Astrocyte of the cerebellum (primary cell): Measurements from ENCODE around the gene OR51S1.

Experiments used
- DNase-seq: peaks from one replicate; pipeline ENCODE4 v3.0.0-alpha.2; 2011; ENCODE audit warnings: low read depth
- H3K4me3 ChIP-seq: 2 replicates; pipeline ENCODE4 v1.5.1; 2011; ENCODE audit warnings: mild to moderate bottlenecking, low read depth, low read length, moderate library complexity
- in situ Hi-C: cut with HindIII; loops from 2 replicates; pipeline ENCODE4 v1.10.0; 2017; ENCODE audit warnings: low sequenced_read_pairs
- TF ChIP-seq, protein P1 (sequence below): IDR thresholded peaks from 2 replicates; pipeline ENCODE4 v1.5.1; 2012; ENCODE audit warnings: low read length, low read depth, moderate library complexity, mild to moderate bottlenecking; ENCODE audit errors: missing control alignments

OR51S1 gene

GRCh38 chr11:4848908-4849532 is at the start of gene OR51S1:
Gene OR51S1 (minus strand): TSS chr11:4849208. CDS start chr11:4849208, 0 bp downstream.
- H3K4me3 ChIP-seq = no peak within 1 kb of the TSS
- TF ChIP-seq, protein P1, sequence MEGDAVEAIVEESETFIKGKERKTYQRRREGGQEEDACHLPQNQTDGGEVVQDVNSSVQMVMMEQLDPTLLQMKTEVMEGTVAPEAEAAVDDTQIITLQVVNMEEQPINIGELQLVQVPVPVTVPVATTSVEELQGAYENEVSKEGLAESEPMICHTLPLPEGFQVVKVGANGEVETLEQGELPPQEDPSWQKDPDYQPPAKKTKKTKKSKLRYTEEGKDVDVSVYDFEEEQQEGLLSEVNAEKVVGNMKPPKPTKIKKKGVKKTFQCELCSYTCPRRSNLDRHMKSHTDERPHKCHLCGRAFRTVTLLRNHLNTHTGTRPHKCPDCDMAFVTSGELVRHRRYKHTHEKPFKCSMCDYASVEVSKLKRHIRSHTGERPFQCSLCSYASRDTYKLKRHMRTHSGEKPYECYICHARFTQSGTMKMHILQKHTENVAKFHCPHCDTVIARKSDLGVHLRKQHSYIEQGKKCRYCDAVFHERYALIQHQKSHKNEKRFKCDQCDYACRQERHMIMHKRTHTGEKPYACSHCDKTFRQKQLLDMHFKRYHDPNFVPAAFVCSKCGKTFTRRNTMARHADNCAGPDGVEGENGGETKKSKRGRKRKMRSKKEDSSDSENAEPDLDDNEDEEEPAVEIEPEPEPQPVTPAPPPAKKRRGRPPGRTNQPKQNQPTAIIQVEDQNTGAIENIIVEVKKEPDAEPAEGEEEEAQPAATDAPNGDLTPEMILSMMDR = no peak
- in situ Hi-C loops = no loop called here
- DNase-seq = no peak

GRCh38 chr11:4891996-4892640 is 43.1 kb upstream of the OR51S1 start:
- TF ChIP-seq, protein P1 = peak; percentile 36
- in situ Hi-C loops = no loop called here
- no peak overlapping the region for H3K4me3 ChIP-seq
- DNase-seq = peak; percentile 91

GRCh38 chr11:4890279-4890678 is 41.3 kb upstream of the OR51S1 start:
- in situ Hi-C loops = no loop called here
- DNase-seq = no peak
- TF ChIP-seq, protein P1 = no peak
- no peak overlapping the region for H3K4me3 ChIP-seq

DNA sequence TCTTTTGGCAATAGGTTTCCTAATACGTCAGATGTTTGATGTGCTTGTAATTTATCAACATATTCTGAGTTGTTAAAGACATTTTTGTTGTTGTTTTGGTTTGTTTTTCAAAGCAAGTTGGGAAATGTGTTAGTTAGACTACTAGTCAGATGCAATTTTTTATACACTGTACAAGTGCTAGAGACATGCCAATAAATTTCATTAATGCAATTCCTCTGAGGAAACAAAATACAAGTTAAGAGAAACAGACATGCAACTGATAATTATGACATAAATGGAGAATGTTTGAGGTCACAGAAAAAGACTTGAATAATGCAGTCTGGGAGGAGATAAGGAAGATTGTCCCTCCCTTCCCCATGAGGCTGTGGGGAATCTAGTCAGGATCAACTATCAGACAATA is 38.6 kb upstream of the OR51S1 start:
- no peak overlapping the region for H3K4me3 ChIP-seq
- in situ Hi-C loops = no loop called here
- TF ChIP-seq, protein P1 = no peak
- no peak for DNase-seq

GRCh38 chr11:4886186-4886585 is 37.2 kb upstream of the OR51S1 start:
- no peak for DNase-seq
- in situ Hi-C loops = no loop called here
- TF ChIP-seq, protein P1 = no peak
- no peak overlapping the region for H3K4me3 ChIP-seq

DNA sequence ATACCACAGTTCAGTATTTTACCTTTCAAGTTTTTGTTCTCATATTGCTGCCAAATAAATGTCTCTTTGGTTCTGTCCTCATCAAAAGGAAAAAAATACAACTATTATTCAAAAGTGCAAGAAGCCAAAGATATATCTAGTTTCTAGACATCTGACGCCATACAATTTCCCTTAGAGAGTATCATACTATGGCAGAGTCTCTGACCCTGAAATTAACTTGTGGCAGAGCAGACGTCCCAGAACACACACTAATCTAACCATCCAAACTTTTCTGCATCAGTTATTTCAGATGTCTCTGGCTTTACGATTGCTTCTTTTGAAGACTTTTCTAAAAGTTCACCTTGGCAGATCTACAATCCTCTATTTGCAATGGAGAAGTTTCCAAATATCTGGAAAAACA is 35.4 kb upstream of the OR51S1 start:
- in situ Hi-C loops = no loop called here

More for the DNA sequence above, 35.4 kb upstream of the OR51S1 start:
- TF ChIP-seq, protein P1 = no peak
- H3K4me3 ChIP-seq = no peak overlapping the region
- peak; percentile 75 for DNase-seq
